ENCODE data around the gene GPRC5A.

Gene GPRC5A

DNA sequence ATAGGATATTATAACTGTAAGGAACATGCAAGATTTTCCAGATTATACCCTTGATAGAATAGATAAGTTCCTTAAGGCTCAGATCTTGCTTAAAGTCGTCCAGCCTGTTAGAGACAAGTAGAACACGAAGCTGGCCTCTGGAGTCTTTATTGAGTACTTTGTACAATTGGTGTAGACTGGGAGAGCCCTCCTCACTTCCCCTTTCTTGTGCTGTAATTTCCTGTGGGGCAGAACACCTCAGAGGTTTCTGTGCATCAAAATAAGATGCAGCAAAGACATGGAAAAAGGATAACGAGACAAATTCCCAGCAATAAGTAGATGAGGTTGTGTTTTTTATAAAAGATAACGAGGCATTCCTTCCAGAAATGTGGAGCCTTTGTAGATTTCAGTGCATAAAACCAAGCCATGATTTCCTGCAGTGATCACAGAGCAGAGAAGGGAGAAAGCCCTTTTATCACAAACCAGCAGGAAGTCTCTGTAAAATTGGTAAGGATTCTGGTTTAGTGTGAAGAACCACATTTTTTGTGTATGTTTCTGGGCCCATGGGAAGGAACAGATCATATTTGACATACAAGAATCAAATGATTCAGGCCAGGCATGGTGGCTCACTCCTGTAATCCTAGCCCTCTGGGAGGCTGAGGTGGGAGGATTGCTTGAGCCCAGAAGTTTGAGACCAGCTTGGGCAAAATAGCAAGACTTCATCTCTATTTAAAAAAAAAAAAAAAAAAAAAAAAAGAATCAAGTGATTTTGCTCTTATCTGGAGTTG lies 18.0 kb downstream of the GPRC5A start:
- DNase-seq, result no peak

DNA sequence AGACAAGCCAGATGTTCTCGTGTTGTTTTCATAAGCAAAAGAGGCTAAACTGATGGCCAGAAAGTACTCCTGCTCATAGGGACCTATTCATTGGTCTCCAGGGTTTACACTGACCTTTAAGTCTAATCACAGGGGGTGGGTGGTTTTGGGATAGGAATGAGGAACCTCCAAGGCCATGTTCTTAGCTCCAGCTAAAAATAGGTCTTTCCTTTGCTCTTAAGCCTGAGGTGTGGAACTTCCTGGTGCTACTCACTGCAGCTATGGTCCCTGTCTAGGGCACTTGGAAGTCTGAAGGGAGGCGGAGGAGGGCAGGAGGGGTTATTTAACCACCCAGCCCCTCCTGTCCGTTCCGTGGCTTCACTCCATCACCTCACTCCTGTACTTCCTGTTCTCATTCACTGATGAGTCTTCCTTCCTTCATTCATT lies 18.6 kb downstream of the GPRC5A start:
- no peak for DNase-seq

GRCh38 chr12:12912711-12913110 lies 21.3 kb downstream of the GPRC5A start:
- DNase-seq, result no peak

DNA sequence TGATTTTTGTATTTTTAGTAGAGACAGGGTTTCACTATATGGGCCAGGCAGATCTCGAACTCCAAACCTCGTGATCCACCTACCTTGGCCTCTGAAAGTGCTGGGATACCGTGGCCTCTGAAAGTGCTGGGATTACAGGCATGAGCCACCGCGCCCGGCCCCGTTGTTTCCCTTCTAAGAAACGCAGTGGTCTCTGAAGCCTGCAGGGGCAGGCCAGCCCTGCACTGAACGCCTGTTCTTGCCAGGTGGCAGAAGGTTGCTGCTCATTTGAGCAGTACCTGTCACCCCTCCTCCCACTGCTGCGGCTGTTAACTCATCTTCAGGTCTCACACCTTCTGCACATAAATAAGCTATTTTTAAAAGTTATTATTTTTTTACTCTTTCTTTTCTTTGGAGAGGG lies 24.3 kb downstream of the GPRC5A start:
- DNase-seq, result no peak

DNA sequence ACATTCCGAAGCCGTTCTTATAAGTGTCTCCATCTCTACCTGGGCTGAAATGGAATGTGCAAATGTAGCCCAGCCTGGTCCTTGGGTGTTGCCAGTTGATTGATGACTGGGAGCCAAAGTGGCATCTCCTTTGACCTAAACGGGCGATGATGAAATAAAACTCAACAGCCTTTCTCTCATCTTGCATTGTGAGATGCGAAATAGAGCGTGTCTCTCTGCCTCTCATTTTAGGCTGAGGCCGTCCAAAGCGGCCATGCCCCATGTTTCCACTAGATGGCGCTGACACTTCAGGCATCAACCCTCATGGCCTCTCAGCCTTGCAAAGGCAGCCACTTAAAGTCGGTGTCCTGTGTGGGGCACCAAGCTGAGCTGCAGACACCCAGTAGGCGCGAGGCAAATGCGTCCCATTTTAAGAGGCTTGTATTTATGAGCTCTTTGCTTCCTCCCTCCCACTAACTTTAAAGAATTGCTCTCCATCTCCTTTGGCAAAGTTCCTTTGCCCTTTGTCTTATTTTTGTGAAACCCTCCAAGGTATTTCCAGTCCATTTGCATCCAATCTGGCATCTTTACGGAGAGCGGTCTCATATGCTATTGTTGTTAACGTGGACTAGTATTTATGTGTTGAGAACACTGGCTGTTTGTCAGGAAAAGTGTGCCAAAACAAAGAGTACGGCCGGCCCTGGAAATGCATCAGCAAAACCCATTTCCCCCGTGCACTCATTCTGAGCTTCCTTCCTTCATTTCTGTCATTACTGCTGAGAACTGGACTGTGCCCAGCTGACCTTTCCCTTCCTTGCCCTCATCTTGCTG lies 25.0 kb downstream of the GPRC5A start:
- DNase-seq, result peak; percentile 82

DNA sequence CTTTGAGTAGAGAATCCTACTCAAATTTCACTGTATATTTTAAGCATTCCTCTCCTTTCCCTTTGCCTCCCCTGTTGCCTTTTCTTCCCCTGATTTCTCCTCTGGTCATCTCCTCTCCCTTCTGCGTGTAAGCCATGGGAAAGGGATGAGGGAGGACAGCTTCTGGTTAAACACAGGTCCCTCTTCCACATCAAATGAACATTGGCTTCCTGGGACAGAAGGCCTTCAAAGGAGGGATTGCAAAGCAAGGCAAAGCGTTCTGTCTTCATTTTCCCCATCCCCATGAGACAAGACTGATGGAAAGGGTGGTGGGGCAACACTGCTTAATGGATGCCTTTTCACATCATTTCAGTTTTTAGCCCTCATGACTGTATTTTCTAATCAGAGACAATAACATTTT lies 26.2 kb downstream of the GPRC5A start:
- no peak for DNase-seq

- no peak for DNase-seq
These were observed 27.5 kb downstream of the GPRC5A start for GRCh38 chr12:12918781-12919389.

- DNase-seq, result no peak
These were observed 28.5 kb downstream of the GPRC5A start for GRCh38 chr12:12919666-12920435.

- no peak for DNase-seq
These were observed 30.8 kb downstream of the GPRC5A start for GRCh38 chr12:12922191-12922616.

GRCh38 chr12:12922978-12923377 lies 31.6 kb downstream of the GPRC5A start:
- DNase-seq, result no peak

GRCh38 chr12:12924169-12924568 lies 32.8 kb downstream of the GPRC5A start:
- DNase-seq, result no peak

DNA sequence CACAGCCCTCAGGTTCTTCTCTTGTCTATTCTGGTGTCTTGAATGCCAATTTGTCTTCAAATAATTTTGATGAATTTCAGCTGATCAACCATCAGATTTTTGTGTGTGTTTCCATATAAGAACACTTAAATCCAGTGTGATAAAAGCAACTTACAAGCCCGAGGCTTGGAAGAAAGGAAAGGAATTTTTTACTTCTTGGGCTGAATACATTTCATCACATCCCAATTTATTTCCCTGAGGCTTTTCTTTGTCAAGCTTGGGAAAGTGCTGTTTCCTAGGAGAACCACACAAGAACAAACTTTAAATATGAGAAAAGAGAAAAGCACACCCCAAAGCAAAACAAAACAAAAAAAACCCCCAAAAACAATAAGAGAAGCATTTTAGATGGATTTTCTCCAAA lies 34.0 kb downstream of the GPRC5A start:
- no peak for DNase-seq

- DNase-seq, result no peak
These were observed 35.3 kb downstream of the GPRC5A start for GRCh38 chr12:12926571-12927071.

DNA sequence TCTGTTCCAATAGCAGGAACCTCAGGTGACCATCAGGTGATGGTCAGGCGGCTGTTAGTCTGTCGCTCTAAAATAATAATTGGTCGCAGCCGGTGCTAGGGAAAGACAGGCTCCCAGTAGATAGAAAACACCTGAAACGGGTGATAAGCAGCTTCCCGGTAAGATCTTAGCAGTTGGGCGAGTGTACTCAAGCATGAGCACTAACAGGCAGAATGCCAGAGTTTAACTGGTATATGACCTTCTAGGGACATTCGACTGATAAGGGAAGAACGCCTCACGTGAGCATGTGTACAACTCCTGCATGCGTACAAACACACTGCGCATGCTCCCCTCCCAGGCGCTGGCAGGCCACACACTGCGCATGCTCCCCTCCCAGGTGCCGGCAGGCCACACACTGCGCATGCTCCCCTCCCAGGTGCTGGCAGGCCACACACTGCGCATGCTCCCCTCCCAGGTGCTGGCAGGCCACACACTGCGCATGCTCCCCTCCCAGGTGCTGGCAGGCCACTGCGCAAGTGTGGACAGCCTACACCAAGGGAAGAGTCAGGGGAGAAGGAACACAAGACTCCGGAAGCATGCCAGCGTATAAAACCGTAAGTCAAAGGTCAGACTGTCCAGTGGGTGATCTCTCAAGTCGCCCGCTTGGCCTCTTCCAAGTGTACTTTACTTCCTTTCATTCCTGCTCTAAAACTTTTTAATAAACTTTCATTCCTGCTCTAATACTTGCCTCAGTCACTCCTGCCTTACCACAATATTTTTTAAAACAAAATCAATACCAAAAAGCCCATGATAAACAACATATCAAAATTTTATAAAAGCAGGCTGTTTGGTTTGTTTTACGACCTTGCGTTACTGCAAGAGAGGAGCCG lies 36.1 kb downstream of the GPRC5A start:
- peak; percentile 63 for DNase-seq

DNA sequence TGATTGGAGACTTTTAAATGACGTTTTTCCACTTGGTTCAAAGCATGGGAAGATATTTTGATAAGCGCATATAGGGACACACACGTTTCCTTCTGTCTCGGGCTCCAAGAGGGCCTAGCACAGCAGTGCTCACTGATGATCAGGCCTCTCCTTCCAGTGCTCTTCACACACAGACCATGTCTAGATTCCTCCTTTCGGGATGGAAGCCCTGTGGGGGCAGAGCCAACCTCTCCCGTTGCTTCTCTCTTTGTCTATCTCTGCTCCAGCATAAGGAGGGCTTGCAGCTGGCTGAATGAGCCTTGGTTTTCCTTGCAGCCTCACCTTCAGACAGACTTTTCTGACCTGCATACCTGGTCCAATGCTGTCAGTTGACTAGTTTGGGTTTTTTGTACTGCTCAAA lies 38.3 kb downstream of the GPRC5A start:
- no peak for DNase-seq

DNA sequence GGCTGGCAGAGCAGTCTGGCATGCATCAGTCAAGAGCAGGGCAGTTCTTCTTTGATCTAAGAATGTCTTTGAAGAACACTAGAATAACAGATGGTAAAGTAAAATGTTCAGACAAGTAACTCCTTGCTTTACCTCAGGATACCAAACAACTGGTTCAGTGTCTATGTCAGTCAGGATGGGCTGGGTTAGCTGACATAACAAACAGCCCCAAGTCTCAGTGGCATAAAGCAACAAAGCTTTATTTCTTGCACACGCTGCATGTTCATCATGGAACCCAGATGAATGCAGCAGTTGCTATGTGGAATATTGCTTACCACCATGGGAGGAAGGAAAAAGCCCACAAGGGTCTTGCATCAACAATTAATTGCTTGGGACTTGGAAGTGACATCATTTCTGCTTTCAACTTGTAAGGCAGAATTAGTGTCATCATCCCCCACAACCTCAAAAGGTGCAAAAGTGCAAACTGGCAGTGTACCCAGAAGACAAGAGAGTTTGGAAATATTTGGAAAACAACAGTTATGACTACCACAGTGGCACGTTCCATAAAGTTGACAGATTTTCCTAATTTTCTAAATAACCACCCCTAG lies 39.4 kb downstream of the GPRC5A start:
- DNase-seq, result no peak

- DNase-seq, result no peak
These were observed 42.4 kb downstream of the GPRC5A start for GRCh38 chr12:12933742-12934141.

DNA sequence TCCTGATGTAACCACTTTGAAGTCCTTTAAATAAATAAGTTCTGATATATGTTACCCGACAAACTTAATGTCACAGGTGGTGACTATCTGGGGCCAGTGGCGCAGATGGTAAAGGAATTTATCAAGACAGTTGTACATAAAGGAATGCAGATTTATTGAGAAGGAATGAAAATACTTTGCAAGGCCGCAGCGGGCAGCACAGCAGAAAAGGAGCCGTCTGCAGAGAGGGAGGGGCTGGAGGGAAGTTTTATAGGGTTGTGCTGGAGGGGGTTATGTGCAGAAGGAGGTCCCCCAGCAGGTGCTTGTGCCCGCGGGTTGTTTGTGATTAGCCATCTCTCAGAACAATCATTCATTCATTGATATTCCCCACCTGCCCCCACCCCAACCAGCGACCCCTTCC lies 43.2 kb downstream of the GPRC5A start:
- DNase-seq, result no peak

- DNase-seq, result no peak
These were observed 45.7 kb downstream of the GPRC5A start for GRCh38 chr12:12936983-12937491.

DNA sequence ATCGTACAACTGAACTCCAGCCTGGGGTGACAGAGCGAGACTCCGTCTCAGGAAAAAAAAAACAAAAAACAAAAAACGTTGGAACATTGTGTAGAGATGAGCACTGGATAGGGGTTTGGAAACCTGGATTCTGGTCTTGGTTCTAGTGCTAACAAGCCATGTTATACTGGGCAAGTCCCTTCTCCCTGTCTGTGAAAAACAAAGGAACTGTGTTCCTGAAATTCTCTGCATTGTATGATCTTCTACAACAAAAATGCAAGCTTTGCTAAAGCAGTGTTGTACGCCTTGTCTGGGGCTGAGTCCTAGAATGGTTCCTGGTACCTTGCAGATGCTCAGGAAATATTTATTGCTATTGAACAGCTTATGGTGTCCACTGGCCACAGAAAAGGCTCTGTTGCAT lies 47.2 kb downstream of the GPRC5A start:
- no peak for DNase-seq

- DNase-seq, result no peak
These were observed 48.5 kb downstream of the GPRC5A start for GRCh38 chr12:12939888-12940287.
